ENCODE measurements around the gene APC2.
A peak's percentile ranks its signal among the peaks of the same experiment; 100 is the strongest.
"Not testable (repeated sequence)": the region's sequence is repeated elsewhere in the genome, so short reads cannot be mapped to it uniquely, and the experiment has no call there.

Gene APC2

DNA sequence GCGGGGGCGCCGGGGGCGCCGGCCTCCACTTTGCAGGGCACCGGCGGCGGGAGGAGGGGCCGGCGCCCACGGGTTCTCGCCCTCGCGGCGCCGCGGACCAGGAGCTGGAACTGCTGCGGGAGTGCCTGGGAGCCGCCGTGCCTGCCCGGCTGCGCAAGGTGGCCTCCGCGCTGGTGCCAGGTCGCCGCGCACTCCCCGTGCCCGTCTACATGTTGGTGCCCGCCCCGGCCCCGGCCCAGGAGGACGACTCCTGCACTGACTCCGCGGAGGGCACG lies 17.2 kb downstream of the APC2 start:
- no peak for DNase-seq

DNA sequence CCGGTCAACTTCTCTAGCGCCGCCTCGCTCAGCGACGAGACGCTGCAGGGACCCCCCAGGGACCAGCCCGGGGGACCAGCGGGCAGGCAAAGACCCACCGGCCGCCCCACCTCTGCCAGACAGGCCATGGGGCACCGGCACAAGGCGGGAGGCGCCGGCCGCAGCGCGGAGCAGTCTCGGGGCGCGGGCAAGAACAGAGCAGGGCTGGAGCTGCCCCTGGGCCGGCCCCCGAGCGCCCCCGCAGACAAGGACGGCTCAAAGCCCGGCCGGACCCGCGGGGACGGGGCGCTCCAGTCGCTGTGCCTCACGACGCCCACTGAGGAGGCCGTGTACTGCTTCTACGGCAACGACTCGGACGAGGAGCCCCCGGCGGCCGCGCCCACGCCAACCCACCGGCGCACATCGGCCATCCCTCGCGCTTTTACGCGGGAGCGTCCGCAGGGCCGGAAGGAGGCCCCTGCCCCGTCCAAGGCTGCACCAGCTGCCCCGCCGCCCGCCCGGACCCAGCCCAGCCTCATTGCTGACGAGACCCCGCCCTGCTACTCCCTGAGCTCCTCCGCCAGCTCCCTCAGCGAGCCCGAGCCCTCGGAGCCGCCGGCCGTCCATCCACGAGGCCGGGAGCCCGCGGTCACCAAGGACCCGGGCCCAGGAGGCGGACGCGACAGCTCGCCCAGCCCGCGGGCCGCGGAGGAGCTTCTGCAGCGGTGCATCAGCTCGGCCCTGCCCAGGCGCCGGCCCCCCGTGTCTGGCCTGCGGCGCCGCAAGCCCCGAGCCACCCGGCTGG lies 17.8 kb downstream of the APC2 start:
- DNase-seq, result no peak

DNA sequence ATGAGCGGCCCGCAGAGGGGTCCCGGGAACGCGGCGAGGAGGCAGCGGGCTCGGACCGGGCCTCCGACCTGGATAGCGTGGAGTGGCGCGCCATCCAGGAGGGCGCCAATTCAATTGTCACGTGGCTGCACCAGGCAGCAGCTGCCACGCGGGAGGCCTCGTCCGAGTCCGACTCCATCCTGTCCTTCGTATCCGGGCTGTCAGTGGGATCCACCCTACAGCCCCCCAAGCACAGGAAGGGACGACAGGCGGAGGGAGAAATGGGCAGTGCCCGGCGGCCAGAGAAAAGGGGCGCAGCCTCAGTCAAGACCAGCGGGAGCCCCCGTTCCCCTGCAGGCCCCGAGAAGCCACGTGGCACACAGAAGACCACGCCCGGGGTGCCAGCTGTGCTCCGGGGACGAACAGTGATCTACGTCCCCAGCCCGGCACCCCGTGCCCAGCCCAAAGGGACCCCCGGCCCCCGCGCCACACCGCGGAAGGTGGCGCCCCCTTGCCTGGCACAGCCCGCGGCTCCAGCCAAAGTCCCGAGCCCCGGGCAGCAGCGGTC lies 18.4 kb downstream of the APC2 start:
- DNase-seq, result no peak

DNA sequence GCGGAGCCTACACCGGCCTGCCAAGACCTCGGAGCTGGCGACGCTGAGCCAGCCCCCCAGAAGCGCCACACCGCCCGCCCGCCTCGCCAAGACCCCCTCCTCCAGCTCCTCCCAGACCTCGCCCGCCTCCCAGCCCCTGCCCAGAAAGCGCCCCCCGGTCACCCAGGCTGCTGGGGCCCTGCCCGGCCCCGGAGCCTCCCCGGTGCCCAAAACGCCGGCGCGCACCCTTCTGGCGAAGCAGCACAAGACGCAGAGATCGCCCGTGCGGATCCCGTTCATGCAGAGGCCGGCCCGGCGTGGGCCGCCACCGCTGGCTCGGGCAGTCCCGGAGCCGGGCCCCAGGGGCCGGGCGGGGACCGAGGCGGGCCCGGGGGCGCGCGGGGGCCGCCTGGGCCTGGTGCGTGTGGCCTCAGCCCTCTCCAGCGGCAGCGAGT lies 18.9 kb downstream of the APC2 start:
- DNase-seq, result no peak

DNA sequence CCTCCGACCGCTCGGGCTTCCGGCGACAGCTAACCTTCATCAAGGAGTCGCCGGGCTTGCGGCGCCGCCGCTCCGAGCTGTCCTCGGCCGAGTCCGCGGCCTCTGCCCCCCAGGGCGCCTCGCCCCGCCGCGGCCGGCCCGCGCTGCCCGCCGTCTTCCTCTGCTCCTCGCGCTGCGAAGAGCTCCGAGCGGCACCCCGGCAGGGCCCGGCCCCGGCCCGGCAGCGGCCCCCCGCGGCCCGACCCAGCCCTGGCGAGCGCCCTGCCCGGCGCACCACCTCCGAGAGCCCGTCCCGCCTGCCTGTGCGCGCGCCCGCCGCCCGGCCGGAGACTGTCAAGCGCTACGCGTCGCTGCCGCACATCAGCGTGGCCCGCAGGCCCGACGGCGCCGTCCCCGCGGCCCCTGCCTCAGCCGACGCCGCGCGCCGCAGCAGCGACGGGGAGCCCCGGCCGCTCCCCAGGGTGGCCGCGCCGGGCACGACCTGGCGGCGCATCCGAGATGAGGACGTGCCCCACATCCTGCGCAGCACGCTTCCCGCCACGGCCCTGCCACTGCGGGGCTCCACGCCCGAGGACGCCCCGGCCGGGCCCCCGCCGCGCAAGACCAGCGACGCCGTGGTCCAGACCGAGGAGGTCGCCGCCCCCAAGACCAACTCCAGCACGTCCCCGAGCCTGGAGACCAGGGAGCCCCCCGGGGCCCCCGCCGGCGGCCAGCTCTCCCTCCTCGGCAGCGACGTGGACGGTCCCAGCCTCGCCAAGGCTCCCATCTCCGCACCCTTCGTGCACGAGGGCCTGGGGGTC lies 19.5 kb downstream of the APC2 start:
- no peak for DNase-seq

DNA sequence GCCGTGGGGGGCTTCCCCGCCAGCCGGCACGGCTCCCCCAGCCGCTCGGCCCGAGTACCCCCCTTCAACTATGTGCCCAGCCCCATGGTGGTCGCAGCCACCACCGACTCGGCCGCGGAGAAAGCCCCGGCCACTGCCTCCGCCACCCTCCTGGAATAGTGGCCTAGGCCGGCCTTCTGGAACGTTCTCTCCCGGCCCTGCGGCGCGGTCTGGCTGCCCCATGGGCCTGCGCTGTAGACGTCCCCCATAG lies 20.1 kb downstream of the APC2 start:
- DNase-seq, result no peak

DNA sequence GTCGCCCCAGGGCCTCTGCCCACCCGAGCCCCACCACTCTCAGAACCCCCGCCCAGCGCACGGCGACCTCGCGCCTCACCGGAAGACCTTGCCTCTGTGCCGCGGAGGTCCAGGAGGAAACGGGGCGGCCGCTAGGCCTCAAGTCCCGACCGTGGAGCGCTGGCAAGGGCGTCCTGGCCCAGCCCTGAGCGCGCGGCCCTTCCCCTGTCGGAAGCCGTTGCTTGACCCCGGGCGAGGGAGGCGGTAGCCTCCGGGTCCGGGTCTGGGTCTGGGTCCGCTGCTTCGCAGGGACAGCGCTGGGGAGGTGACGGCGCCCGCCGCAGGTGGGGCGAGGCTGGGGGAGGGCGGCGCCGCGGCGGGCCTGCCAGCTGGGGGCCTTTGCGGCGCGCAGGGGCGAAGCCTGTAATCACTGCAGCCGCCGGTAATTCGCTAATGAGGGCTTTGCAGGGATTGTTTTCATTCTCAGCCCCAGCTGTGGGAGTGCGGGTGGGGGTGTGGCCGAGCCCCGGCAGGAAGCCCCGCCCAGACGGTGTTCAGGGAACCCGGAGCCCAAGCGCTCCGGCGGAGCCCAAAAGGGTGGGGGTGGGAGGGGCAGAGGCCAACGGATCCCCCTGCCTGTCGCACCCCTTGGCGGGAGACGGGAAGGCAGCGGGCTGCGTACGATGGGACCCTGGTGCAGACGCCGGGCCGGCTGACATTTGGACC lies 20.5 kb downstream of the APC2 start:
- no peak for DNase-seq

GRCh38 chr19:1471010-1471514 lies 21.1 kb downstream of the APC2 start:
- DNase-seq, result no peak

GRCh38 chr19:1471515-1472160 lies 21.7 kb downstream of the APC2 start:
- no peak for DNase-seq

DNA sequence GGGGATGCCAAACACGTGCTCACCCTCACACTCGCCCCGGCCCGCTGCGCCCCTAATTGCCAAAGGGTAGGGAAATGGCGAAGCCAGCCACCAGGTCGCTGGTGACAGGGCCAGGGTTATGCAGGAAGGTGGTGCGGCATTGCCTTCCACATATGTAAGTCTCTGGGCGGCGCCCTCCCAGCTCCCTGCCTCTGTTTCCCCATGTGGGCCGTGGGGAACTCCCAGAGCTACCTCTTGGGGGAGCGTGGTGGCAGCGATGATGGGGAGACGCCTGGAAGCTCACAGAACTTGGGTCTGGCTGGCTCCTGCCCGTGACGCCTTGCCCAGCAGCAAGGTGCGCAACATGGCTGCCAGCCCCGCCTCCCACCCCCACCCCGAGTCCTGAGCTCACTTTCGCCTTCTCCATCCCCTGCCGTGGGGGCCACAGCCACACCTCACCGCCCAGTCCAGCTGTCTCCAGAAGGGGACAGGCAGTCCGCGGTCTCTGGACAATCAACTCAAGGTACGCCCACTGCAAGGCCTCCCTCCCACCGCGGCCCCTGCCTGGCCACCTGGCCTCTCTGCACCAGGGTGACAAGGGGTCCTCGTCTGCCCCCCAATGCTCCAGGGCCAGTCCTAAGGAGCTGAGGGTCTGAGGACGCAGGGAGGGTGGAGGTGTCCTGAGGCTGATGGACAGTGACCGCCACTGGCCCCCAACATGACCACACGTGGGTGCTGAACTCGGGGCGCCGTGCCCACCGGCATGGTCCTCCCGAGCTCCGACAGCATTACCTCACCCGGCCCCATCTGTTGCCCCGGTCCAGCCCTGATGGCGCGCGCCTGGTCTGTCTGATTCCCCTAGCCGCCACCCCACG lies 22.5 kb downstream of the APC2 start:
- DNase-seq, result no peak

- DNase-seq, result no peak
Measured at GRCh38 chr19:1473085-1473851, 23.3 kb downstream of the APC2 start.

GRCh38 chr19:1474011-1474764 lies 24.3 kb downstream of the APC2 start:
- no peak for DNase-seq

DNA sequence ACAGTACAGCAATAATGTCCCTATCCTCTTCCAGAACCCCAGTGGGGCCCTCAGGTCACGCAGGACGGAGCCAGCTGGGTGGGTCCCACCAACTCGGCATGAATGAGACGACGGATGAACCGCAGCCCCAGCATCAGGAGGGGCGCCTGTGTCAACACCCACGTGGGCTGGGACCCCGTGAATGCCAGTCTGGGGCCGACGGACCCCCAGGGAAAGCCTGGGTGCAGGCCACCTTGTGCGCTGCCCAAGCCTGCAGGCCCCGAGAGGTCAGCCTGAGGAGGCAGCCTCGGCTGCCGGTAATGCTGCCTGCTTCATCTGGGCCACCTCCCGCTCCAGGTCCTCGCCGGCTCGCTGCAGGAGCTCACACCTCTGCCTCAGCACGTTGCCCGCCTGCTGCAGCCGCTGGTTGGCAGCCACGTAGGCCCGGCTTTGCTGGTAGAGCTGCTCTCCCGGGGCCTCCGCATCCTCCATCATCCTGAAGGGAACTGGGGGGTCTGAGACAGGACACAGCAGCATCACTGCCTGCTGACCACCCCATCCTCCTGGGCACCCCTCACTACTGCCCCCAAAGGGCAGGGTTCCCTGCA lies 24.9 kb downstream of the APC2 start:
- no peak for DNase-seq

DNA sequence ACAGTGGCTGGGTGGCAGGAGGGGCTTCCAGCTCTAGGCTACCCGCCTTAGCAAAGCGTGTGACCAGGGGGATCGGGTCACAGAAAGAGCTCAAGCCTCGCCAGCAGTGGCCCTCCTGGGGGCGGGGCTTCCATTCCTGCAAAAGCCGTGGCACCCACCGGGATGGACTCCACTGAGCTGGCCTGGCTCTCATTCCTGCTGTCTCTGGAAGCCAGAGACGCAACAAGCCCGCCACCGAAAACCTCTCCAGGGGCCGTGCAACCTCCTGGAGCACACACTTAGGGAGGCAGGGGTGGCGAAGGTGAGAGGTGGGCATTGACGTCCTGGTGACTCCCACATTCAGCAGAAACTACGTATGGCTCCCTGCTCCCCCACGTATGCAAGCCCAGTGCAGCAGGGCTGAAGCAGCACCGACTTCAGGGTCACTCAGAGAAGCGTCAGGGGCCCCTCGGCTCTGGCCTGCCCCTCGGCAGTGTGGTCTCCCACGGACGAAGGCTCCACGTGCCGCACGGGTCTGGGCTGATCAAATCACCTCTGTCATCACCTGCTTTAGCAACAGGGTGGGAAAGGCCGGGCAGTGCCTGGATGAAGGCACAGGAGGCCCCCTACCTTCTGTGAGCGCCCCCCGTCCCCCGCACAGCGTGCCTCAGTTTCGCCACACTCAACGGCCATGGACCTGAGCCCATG lies 26.0 kb downstream of the APC2 start:
- DNase-seq, result no peak

DNA sequence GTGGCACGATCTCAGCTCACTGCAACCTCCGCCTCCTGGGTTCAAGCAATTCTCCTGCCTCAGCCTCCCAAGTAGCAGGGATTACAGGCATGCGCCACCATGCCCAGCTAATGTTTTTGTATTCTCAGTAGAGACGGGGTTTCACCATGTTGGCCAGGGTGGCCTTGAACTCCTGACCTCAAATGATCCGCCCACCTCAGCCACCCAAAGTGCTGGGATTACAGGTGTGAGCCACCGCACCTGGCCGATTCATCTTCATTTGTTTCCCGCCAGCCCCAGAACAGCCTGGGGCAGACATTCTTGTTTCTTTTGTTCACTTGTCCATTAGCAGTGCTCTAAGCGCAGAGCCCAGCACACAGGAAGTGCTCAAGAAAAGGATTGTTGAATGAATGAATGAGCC lies 27.1 kb downstream of the APC2 start:
- not testable (repeated sequence) for DNase-seq

DNA sequence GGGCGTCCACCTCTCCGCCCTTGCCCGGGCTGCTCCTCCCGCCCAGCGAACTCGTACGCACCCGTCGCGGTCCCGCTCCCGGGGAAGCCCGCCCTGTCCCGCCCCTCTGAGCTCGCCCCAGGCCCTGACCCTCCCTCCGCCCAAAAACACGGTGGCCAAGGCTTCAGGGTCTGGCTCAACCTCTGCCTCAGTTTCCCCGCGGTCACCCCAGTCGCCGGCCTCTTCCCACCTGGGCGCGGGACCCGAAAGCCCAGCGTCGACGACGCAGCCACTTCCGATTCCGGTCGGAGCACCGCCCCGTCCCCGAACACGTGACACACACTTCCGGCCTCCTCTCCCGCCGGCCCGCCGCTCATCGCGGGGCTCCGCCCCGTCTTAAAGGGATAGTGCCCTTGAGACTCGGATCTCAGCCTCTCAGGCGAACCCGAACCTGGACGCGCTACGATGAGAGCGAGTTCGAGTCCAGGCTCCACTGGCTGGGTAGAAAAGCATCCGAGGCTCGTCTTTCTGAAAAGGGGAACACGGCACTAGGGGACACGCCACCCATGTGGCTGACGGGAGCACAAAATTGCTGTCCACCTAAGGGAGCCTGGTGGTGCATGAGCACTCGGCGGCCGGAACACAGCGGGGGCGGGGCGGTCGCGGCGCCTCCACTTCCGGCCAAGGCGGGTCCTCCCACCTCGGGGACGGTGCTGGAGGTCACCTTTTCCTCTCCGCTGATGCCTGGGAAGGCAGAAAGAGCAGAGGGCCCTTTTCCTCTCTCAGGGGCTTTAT lies 29.2 kb downstream of the APC2 start, which contains the start of gene C19orf25:
C19orf25 (minus strand) TSS at position 282 of the 774 bp plus-strand sequence. CDS start 312 bp downstream, outside the sequence.
- DNase-seq, result peak; percentile 93

GRCh38 chr19:1481224-1481892 lies 31.4 kb downstream of the APC2 start:
- DNase-seq, result no peak

GRCh38 chr19:1481893-1482360 lies 32.0 kb downstream of the APC2 start:
- no peak for DNase-seq
